ENCODE data around the gene CASP10. TPM values are rescaled to one million over a fixed set of nuclear protein-coding genes. Genes with fewer than 3 reads are reported as not detected.

The CASP10 gene
- total RNA-seq (10 to 100 TPM in 4 of 5 donors, 1 to 10 TPM in 1; 2.6 to 34.9 (median 16.5) TPM), polyA plus RNA-seq (1 to 10 TPM; 4.7 to 8.1 (median 4.9) TPM)
- long read RNA-seq, donor 1: 0 reads
- long read RNA-seq, donor 2: 0 reads
- long read RNA-seq, donor 3, partial matches to known transcripts: 0 of 1 reads
- long read RNA-seq, donor 3, other reads (novel, unspliced or antisense): 0 of 1 reads
- long read RNA-seq, donor 4: 0 reads
- long read RNA-seq, donor 5: 0 reads
- long read RNA-seq, donor 6: 0 reads
- long read RNA-seq, donor 7, partial matches to known transcripts: 0 of 1 reads
- long read RNA-seq, donor 7, other reads (novel, unspliced or antisense): 0 of 1 reads
- long read RNA-seq, donor 8, full-length matches to known transcripts: 1 of 14 reads
- long read RNA-seq, donor 8, partial matches to known transcripts: 13 of 14 reads
- long read RNA-seq, donor 8, other reads (novel, unspliced or antisense): 0 of 14 reads
- long read RNA-seq, donor 9, full-length matches to known transcripts: 2 of 2 reads
- long read RNA-seq, donor 9, partial matches to known transcripts: 0 of 2 reads
- long read RNA-seq, donor 9, other reads (novel, unspliced or antisense): 0 of 2 reads
- long read RNA-seq, donor 10: 0 reads

DNA sequence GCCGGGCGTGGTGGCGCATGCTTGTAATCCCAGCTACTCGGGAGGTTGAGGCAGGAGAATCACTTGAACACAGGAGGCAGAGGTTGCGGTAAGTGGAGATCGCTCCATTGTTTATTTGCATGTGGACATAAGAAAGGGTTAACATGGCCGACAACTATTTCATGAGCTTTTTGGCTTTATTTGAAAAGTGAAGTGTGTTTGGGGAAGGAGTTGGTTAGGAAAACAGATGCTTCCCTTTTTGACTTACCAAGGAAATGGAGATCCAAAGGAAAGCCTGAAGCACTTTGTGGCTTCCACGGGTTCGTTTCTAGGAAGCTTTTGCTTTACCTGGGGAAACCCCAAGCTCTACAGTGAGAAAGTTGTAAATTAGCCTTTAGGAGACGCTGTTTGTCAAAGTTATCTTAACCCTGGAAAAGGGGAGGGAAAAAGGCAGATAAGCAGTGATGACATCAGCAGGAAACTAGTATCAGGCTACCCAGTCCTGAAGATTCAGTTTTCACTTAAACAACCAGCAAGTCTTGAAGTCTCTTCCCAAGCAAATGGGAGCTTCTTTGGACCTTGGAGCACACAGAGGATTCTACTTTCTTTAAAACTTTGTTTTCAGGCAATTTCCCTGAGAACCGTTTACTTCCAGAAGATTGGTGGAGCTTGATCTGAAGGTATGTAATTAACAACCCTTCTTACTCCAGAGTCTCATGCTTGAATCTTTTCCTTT, at the start of gene CASP10:
Gene CASP10 (plus strand): TSS at position 492 of the 715 bp plus-strand sequence. CDS start 2,637 bp downstream, outside the sequence.
- TF ChIP-seq POLR2AphosphoS5 (IDR thresholded peaks at IDR 0.05): peak; percentile 54 to 93 (median 92)
- TF ChIP-seq POLR2A (IDR thresholded peaks at IDR 0.05): peak in 1 of 4 donors; percentile 56
- TF ChIP-seq CTCF (IDR thresholded peaks at IDR 0.05): peak in 3 of 7 experiments; percentile 26 to 53 (median 51)
- no peak for TF ChIP-seq EP300 (IDR thresholded peaks at IDR 0.05)
- peak; percentile 42 to 92 for DNase-seq
- intact Hi-C loops (cut with DNase I; ENCODE audit: low total_unique reads): no loop called here

DNA sequence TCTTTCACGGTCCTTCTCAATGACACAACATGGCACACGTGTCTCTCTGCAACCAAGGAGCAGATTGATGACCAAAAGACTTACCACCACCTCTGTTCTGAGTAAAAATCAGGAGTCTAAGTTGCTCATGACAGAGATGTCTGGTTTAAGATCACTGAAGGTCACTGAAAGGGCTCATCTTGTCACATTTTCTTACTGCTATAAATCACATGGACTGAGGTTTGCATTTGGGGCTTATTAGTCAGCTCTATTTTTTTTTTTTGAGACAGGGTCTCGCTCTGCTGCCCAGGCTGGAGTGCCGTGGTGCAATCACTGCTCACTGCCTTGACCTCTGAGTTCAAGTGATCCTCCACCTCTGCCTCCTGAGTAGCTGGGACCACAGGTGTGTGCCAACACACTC, 47.6 kb upstream of the CASP10 start:
- Histone ChIP-seq H3K27me3 (no peaks in the 10 kb centered on the region), H3K9me3 (no peaks in the 10 kb centered on the region), H3K4me3 (no peak overlapping the region), H3K27ac (peak overlapping the region; percentile 13 to 62 (median 50)), H3K4me1 (peaks cover 14 to 77% (median 40%) of the 10 kb centered on the region in 4 donors), H3K36me3 (peaks cover 36 to 90% (median 82%) of the 10 kb centered on the region in 4 donors)
- WGBS, 5 donors: 70 to 80% (median 79%) methylated on average over 4 of the region's 4 CpGs
- intact Hi-C loops (cut with DNase I; ENCODE audit: low total_unique reads): no loop called here
- no peak for TF ChIP-seq CTCF (IDR thresholded peaks at IDR 0.05)
- no peak for TF ChIP-seq POLR2A (IDR thresholded peaks at IDR 0.05)
- no peak for TF ChIP-seq EP300 (IDR thresholded peaks at IDR 0.05)
- TF ChIP-seq POLR2AphosphoS5 (IDR thresholded peaks at IDR 0.05): no peak
- no peak for DNase-seq

More for the DNA sequence above, at the start of gene CASP10:
- Histone ChIP-seq H3K27me3 (no peaks in the 10 kb centered on the region), H3K36me3 (peaks cover 0 to 11% (median 4%) of the 10 kb centered on the region in 4 donors), H3K9me3 (no peaks in the 10 kb centered on the region), H3K27ac (peak within 1 kb of the TSS; percentile 48 to 83 (median 76)), H3K4me3 (peak within 1 kb of the TSS; percentile 30 to 58 (median 48)), H3K4me1 (peaks cover 12 to 39% (median 25%) of the 10 kb centered on the region in 4 donors)
- WGBS, 5 donors: 20 to 28% (median 24%) methylated on average over 11 of the region's 11 CpGs

DNA sequence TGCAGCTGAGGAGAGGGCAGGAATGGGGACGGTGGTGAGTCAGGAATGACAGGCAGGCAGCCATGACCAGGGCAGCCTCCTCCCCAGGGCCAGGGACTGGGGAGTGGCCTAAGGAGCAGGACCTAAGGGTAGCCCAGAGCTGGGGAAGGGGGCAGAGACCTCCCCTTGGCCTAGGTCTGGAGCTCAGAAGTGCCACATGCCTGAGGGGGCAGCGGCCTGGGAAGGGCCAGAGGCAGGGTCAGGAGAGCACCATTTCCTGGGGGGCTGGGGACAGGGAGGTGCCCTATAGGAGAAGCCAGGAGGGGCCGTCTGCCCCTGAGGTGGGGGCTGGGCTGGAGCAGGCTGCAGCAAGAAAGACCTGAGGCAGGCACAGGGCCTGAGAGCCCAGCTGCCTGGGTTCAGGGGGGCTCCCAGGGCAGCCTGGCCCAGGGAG, 46.0 kb upstream of the CASP10 start:
- 78 to 100% (median 94%) methylated on average over 2 to 3 of the region's 3 CpGs for WGBS, 5 donors
- peaks cover 43 to 98% (median 91%) of the 10 kb centered on the region in 4 donors for H3K36me3 ChIP-seq

More for the DNA sequence above, 46.0 kb upstream of the CASP10 start:
- Histone ChIP-seq H3K4me1 (peaks cover 6 to 62% (median 25%) of the 10 kb centered on the region in 4 donors), H3K27me3 (no peaks in the 10 kb centered on the region), H3K27ac (peak overlapping the region in 3 of 5 donors; percentile 5 to 62 (median 7)), H3K4me3 (no peak overlapping the region), H3K9me3 (no peaks in the 10 kb centered on the region)
- TF ChIP-seq POLR2A (IDR thresholded peaks at IDR 0.05): no peak
- TF ChIP-seq POLR2AphosphoS5 (IDR thresholded peaks at IDR 0.05): no peak
- TF ChIP-seq EP300 (IDR thresholded peaks at IDR 0.05): no peak
- TF ChIP-seq CTCF (IDR thresholded peaks at IDR 0.05): no peak
- intact Hi-C loops (cut with DNase I; ENCODE audit: low total_unique reads): no loop called here
- DNase-seq: no peak

Measured in stomach (tissue), 19 donors.